GM18526 (cell line): ENCODE data around the gene PCDHGC5.

Experiments
- POLR2A ChIP-seq: IDR thresholded peaks from 3 replicates; pipeline ENCODE4 v1.6.1; 2011; ENCODE audit not compliant: insufficient read length; ENCODE audit errors: extremely low read depth

Gene PCDHGC5

DNA sequence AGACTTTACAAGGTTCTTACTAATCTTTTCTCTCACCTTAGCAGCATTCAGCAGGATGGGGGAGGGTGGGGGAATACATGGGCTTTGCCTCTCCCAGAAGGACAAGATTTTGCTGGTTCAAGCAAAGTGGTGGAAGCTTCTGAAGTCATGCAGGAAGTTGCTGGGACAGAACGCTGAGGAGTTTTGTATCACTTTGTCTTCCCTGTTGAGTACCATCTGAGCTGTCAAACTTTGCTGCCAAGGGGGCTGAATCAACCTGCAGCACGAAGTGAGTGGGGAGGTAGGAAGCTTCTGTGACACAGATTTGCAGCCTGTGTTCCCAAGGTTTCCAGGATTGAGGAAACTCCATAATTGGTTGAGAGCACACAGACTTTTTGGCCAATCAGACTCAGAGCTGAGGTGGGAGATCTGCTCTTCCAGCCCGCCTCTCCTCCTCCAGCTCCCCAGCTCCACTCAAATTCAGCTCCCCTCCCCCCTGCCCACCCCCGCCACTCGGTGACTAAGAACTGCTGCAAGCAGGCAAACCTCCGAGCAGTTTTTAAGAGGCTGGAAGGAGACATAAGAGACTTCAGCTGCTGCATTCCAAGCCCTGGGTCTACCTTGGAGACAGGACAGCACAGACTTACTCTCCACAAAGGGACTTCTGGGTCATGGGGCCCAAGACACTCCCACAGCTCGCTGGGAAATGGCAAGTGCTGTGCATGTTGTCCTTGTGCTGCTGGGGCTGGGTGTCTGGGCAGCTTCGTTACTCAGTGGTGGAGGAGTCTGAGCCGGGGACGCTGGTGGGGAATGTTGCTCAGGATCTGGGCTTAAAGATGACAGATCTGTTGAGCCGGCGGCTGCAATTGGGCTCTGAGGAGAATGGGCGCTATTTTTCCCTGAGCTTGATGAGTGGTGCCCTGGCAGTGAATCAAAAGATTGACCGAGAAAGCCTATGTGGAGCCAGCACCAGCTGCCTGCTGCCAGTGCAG lies at the start of gene PCDHGC5:
PCDHGC5 (plus strand) TSS at position 491 of the 971 bp plus-strand sequence; CDS start at position 651, 160 bp downstream.
- TF ChIP-seq POLR2A: no peak

DNA sequence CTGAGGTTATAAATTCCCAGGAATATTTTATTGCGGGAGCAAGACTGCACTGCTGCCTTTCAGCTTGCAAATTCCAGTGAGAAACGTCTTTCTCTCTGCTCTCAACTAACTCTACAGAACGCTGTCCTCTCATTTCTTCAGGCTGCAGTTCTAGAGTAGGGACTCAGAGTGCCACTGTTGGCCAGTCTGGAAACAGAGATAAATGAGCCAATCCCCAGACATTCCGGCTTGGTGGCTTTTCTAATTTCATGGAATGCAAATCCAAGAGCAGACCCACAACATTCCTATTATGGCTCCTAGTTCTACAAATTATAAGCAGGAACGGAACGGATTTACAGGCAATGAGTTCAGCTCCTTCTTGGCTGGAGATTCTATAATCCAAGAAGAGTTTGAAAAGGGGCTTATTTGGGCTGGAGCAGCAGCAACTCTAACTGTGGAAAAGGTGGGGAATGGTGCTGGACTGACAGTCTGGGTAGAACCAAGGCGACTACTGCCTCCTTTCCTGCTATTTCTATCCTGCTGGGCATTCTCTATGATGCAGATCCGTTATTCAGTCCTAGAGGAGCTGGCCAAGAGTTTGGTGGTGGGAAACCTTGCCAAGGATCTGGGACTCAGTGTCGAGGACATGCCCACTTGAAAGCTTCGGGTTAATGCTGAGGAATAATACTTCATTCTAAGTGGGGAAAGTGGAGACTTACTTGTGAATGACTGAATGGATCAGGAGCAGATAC lies 49.3 kb upstream of the PCDHGC5 start:
- no peak for TF ChIP-seq POLR2A

DNA sequence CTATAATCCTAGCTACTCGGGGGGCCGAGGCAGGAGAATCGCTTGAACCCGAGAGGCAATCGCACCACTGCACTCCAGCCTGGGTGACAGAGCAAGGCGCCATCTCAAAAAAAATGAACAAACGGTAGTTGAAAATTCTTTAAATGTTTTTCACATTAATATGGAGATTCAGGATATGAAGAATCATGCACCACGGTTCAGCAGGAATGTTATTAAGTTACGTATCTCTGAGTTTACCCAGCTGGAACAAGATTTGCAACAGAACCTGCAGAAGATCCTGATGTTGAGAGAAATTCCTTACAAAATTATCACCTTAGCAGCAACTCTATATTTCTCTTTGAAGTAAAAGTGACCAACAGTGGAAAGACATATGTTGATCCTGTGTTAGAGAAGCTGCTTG lies 48.5 kb upstream of the PCDHGC5 start:
- TF ChIP-seq POLR2A: no peak

DNA sequence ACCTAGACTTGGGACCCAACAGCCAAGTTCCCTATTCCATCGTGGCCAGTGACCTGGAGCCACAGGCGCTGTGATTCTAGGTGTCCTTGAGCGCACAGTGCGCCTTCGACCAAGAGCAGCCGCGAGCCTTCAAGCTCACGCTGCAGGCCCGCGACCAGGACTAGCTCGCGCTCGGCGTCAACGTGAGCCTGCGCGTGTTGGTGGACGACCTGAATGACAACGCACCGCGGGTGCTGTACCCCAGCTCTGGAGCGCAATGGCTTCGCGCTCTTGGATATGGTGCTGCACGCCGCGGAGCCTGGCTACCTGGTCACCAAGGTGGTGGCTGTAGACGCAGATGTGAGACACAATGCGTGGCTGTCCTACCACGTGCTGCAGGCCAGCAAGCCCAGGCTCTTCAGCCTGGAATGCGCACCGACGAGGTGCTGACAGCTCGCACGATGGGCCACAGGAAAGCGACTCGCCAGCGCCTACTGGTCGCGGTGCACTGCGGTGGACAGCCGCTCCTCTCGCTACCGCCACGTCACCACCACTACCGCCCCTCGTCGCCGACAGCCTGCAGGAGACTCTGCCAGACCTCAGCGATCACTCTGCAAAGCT lies 47.2 kb upstream of the PCDHGC5 start:
- no peak for TF ChIP-seq POLR2A

DNA sequence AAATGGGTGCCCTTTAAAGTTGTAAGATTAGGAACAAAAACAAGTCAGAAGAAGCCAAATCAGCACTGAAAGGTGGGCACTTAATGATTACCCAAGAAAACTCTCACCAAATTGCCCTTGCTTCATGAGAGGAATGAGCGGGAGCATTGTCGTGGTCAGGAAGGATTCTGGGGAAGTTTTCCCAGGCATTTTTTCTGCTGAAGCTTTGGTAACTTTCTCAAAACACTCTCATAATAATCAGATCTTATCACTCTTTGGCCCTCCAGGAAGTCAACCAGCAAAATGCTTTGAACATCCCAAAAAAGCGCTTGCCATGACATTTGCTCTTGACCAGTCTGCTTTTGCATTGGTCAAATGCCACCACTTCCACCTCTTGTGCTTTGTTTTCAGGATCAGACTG lies 23.5 kb upstream of the PCDHGC5 start:
- no peak for TF ChIP-seq POLR2A

DNA sequence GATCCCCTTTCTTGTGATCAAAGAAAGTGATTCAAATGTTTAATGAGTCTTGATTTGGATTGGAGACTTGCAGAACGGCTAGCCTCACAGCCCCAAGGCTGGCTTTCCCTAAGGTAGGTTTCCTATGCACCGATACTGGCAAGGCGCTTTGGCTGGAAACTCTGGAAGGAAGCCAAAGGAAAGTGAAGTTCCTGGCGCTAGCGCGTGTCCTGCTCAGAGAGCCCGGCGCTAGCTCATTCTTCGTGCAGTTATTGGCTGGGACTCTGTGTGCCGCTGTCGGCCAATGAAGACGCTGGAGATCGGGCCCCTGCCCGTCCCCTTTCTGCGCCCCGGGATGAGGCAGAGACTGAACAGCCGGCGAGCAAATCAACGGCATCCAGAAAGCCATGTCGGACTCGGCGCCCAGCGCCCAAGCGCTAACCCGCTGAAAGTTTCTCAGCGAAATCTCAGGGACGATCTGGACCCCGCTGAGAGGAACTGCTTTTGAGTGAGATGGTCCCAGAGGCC lies 13.2 kb upstream of the PCDHGC5 start, which contains the start of gene PCDHGC3:
PCDHGC3 (plus strand) TSS at position 342 of the 507 bp plus-strand sequence; CDS start at position 493, 151 bp downstream.
- no peak for TF ChIP-seq POLR2A

DNA sequence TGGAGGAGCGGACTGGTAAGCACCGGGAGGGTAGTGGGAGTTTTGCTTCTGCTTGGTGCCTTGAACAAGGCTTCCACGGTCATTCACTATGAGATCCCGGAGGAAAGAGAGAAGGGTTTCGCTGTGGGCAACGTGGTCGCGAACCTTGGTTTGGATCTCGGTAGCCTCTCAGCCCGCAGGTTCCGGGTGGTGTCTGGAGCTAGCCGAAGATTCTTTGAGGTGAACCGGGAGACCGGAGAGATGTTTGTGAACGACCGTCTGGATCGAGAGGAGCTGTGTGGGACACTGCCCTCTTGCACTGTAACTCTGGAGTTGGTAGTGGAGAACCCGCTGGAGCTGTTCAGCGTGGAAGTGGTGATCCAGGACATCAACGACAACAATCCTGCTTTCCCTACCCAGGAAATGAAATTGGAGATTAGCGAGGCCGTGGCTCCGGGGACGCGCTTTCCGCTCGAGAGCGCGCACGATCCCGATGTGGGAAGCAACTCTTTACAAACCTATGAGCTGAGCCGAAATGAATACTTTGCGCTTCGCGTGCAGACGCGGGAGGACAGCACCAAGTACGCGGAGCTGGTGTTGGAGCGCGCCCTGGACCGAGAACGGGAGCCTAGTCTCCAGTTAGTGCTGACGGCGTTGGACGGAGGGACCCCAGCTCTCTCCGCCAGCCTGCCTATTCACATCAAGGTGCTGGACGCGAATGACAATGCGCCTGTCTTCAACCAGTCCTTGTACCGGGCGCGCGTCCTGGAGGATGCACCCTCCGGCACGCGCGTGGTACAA lies 12.6 kb upstream of the PCDHGC5 start:
- no peak for TF ChIP-seq POLR2A

DNA sequence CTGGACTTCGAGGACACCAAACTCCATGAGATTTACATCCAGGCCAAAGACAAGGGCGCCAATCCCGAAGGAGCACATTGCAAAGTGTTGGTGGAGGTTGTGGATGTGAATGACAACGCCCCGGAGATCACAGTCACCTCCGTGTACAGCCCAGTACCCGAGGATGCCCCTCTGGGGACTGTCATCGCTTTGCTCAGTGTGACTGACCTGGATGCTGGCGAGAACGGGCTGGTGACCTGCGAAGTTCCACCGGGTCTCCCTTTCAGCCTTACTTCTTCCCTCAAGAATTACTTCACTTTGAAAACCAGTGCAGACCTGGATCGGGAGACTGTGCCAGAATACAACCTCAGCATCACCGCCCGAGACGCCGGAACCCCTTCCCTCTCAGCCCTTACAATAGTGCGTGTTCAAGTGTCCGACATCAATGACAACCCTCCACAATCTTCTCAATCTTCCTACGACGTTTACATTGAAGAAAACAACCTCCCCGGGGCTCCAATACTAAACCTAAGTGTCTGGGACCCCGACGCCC lies 11.8 kb upstream of the PCDHGC5 start:
- no peak for TF ChIP-seq POLR2A

DNA sequence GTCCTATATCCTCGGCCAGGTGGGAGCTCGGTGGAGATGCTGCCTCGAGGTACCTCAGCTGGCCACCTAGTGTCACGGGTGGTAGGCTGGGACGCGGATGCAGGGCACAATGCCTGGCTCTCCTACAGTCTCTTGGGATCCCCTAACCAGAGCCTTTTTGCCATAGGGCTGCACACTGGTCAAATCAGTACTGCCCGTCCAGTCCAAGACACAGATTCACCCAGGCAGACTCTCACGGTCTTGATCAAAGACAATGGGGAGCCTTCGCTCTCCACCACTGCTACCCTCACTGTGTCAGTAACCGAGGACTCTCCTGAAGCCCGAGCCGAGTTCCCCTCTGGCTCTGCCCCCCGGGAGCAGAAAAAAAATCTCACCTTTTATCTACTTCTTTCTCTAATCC lies 11.1 kb upstream of the PCDHGC5 start:
- TF ChIP-seq POLR2A: no peak

DNA sequence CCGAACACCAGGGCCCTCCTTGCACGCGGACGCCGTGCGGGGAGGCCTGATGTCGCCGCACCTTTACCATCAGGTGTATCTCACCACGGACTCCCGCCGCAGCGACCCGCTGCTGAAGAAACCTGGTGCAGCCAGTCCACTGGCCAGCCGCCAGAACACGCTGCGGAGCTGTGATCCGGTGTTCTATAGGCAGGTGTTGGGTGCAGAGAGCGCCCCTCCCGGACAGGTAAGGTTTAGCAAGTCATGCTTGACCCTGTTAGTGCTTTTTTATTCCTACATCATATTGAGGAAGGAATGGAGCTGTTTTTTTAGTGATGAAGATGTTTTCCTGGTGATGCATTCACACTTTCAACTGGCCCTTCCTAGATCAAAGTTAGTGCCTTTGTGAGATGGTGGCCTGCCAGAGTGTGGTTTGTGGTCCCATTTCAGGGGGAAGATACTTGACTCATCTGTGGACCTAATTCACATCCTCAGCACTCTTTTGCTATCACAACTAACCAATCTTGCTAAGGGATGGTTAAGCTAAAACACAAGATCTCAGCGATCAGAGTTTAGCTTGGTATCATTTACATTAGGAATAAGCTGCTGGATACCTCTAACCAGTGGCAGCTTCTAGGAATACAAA lies 10.4 kb upstream of the PCDHGC5 start:
- TF ChIP-seq POLR2A: no peak

DNA sequence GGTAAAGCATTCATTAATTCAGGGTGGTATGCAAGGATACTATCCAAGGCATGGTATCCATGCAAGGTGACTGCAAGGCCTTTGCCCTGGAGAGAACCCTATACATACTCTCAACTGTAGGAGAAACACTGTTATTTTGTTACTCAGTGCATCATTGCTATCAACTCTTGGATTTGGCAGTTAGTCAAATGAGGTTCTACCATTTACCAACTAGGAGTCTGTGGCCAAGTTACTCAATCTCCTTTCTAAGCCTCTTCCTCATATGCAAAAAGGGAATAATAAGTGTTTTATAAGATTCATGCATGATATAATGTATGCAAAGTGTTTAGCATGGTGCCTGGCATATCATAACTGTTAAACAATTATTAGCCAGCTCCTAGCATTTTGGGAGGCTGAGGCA lies 9.1 kb upstream of the PCDHGC5 start:
- no peak for TF ChIP-seq POLR2A

DNA sequence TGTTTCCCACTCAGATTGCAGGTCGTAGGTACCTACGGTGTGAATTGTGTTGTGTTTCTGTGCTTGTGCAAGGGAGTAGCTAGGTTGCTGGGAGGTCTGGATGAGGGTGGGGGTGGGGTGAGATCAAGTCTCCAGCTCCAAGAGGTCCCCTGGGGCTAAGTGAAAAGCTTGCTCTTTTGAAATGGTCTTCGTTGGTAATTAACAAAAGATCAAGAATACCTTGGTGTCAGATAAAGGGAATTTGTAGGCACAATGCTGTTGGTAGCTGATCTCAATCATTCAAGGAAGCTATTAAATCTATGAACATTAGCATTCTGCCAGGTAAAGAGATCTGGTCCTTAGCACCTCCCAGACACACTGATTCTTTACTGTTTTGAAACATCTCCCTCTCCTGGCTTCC lies 5.0 kb upstream of the PCDHGC5 start:
- no peak for TF ChIP-seq POLR2A

DNA sequence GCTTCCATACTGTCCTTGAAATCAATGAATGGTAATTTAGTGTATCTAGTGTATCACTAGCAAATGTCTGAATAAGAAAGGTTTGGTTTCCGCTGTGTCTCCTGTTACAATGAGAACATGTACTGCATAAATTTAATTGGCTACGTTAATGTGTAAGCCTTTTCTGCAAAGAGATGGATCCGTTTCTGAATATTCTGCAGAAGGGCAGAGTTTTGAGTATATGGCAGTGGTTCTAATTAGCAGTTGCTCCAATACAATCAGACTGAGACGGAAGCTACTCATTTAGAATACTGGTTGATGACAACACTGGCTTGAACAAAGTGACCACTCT lies 4.6 kb upstream of the PCDHGC5 start:
- no peak for TF ChIP-seq POLR2A

DNA sequence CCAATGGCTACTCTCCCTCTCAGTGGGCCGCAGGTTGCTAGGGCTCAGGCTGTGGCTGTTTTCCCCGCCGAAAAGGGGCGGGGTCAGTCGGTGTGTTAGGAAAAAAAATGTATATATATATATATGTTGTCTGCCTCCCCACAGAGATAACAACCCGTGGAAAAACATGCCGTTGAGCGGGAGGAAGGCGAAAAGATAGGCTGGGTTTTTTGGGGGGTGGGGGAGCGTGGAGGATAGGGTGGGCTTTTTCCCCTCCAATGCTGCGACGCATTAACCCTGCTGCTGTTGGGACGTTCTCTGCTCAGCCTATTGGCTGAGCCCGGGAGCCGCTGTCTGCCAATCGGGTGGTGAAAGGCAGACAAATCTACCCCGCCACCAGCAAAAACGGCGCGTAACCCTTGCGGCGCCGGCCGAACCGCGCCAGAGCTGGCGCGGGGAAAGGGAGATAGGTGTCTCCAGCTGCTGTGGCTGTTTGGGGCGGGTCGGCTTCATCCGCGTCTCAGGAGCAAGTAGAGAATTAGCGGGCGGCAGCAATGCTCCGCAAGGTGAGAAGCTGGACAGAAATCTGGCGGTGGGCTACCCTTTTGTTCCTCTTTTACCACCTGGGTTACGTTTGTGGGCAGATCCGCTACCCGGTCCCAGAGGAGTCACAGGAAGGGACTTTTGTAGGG lies 4.1 kb upstream of the PCDHGC5 start, which contains the start of gene PCDHGC4:
PCDHGC4 (plus strand) TSS at position 390 of the 671 bp plus-strand sequence; CDS start at position 534, 144 bp downstream.
- no peak for TF ChIP-seq POLR2A
